Measurements from ENCODE around the gene TFDP1.
"Not testable (repeated sequence)": the region's sequence is repeated elsewhere in the genome, so short reads cannot be mapped to it uniquely, and the experiment has no call there.

Gene TFDP1

GRCh38 chr13:113620036-113620796 is 35.7 kb downstream of the TFDP1 start:
- no peak for DNase-seq

GRCh38 chr13:113621046-113621445 is 36.5 kb downstream of the TFDP1 start:
- no peak for DNase-seq

DNA sequence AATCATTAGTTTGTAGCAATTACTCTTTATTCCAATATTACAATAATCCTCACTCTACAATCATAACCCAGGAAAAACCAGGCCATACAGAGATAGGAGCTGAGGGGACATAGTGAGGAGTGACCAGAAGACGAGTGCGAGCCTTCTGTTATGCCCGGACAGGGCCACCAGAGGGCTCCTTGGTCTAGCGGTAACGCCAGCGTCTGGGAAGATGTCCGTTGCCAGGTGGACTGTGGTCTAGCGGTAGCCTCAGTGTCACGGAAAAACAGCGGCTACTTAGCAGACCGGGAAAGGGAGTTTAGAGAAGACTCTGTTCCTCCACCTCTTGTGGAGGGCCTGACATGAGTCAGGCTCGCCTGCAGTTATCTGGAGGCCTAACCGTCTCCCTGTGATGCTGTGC is 36.9 kb downstream of the TFDP1 start:
- not testable (repeated sequence) for DNase-seq

GRCh38 chr13:113621986-113622550 is 37.5 kb downstream of the TFDP1 start:
- DNase-seq: not testable (repeated sequence)

DNA sequence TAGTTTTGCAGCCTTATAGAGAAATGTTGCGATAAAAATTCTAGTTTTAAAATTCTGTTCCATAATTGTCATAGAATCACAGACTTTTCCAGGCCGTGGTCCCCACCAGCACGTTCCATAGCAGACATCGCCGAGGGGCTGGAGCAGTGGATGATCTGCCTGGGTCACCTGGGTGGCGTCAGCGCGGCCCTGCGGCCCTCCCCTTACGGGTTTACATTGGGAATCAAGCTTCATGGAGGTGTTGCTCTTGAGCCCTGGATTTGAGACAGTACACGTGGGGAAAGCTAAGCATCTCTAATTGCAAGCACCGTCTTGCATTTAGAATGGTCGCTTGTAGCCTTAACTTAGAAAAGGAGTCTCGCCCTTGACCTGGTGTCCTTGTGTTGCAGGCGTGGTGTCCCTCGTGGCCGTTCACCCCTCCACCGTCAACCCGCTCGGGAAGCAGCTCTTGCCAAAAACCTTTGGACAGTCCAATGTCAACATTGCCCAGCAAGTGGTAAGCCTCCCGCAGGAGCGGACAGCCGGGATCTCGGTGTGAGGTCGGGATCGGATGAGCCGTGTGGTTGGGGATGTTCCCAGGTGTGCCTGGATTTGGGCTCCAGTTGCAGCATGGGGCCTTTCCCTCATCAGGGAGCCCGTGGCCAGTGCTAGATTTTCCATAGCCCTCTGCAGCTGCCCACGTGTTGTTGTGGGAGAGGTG is 38.4 kb downstream of the TFDP1 start:
- DNase-seq: no peak

DNA sequence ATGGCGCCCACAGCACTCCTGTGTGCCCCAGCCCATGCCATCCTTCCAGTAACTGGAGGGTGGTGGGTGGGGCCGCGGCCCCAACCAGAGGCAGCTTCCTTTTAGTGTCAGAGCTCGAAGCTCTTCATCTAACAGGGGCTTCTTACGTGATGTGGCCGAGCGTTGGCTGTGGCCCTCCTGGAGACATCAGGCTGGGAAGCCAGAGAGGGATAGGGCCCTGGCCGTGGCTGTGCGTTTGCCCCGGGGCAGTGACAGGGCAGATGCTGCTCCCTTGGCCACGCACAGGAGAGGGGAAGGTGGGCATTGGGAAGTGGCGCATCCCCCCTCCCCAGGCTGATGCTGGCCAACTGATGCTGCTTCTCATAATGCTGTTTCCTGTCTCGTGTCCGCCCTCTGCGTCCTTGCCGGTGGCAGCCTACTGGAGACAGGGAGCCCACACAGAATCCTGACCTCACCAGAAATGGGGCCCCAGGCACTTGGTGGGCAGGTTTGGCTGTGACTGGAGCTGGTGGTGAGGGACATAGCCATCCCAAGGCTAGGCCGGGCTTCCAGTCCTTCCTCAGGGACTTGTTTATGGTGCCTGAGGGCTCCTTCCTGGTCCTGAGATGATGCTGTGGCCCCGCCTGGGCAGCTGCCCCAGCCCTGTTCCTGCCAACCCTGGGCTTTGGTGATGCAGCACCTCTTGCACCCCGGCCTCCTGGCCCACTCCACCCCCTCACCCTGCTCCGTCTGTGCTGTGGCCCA is 39.1 kb downstream of the TFDP1 start:
- DNase-seq: no peak

- no peak for DNase-seq
These were observed 39.7 kb downstream of the TFDP1 start for GRCh38 chr13:113624235-113624587.

GRCh38 chr13:113624640-113625304 is 40.2 kb downstream of the TFDP1 start:
- not testable (repeated sequence) for DNase-seq

GRCh38 chr13:113625965-113626721 is 41.6 kb downstream of the TFDP1 start:
- DNase-seq: no peak

GRCh38 chr13:113627136-113627535 is 42.6 kb downstream of the TFDP1 start:
- DNase-seq: no peak

DNA sequence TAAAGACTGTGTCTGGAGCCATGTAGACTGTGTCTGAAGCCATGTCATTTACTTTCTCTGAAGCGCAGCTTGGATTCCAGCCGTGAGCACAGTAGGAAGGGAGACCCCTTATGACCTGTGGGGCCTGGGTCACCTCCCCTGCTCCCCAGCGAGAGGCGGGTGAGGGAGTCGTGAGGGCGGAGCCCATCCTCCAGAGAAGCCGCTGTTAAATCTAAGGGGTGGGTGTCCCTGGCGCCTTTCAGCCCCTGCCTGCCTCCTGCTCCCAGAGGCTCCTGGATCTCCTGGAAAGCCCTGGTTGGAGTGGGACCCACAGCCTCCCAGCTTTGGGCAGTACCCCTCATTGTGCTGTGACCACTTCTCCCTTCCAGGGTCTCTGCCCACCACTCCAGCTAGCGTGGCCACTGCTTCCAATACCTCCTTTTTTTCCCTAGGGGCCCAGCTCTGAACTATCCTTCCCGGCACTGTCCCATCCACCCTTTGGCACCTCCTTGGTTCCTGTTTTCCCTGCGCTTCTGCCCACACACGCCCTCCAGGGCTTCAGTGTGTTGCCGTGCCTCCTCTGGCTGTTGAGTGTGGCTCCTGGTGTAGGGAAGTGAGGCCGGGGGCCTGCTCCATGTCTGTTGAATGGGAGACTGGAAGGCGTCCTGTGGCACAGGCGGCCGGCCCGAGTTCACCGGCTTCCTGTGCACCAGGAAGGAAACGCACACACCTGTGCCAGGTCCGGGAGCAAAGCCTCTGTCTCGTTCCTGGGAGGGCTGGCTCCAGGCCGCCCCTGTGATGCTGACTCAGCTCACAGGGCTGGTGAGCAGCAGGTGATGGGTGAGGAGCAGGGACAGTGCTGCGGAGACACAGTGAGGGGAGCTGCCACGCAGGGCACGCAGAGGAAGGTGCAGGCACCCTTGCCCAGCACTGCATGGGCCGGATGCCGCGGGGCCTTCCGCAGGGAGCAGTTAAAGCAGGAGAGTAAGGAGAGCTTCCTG is 44.0 kb downstream of the TFDP1 start:
- DNase-seq: no peak

DNA sequence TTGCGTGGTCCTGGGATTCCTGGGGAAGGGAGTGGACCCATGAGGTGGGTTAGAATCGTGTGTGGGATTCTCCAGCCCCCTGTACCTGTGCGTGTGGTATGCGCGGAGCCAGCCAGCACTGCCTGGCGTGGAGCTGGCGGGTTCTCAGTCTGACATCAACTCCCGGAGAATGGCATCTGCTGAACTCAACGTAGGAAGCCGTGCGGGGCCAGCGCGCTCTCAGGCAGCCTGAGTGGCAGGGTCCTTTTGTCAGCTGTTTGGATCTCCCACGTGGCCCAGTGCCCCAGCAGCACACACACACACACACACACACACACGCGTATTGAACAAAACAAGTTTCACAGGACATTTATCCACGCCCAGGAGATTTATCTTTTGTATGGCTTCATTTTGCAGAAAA is 45.3 kb downstream of the TFDP1 start:
- DNase-seq: no peak

DNA sequence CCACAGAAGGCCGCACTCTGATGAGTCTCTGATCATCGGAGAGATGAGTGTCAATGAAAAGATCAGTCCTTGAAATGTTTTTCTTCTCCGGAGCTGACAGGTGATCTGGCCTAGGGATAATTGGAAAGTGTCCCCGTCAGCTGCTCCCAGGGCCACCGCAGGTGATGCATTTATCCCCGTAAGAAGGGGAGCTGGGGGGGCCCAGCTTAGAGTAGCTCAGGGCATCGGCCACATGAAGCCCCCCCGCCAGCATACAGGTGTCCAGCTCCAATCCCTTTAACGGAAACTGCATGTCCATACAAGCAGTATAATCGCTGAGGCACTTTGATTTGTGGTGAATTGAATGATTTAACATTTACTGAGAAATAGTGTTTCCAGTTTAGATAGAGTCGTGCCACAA is 45.7 kb downstream of the TFDP1 start:
- DNase-seq: no peak

GRCh38 chr13:113630804-113631203 is 46.3 kb downstream of the TFDP1 start:
- no peak for DNase-seq

- DNase-seq: no peak
These were observed 47.0 kb downstream of the TFDP1 start for GRCh38 chr13:113631341-113632095.

- DNase-seq: no peak
These were observed 48.3 kb downstream of the TFDP1 start for GRCh38 chr13:113632706-113633484.

GRCh38 chr13:113633485-113633873 is 48.9 kb downstream of the TFDP1 start:
- DNase-seq: no peak

- no peak for DNase-seq
These were observed 49.9 kb downstream of the TFDP1 start for GRCh38 chr13:113634279-113635047.

GRCh38 chr13:113635048-113635420 is 50.5 kb downstream of the TFDP1 start:
- DNase-seq: no peak

Data from activated CD4-positive, alpha-beta T cell treated with anti-CD3 and anti-CD28 coated beads, Interleukin-10, Interleukin-2, amounts not matched to agents 100 ng/mL and 50 ng/mL, durations not matched to agents 16 hours and 8 hours (primary cell).